CD14-positive monocyte (primary cell): Measurements from ENCODE around the gene TOR4A. TPM values are rescaled to one million over a fixed set of nuclear protein-coding genes. Genes with fewer than 3 reads are reported as not detected.

ENCODE experiments used
- DNase-seq, 3 donors: peaks; one replicate each; pipeline ENCODE4 v3.0.0-alpha.2; 2011 to 2022
- H2AFZ ChIP-seq: 2 replicates; pipeline ENCODE4 v1.6.0; 2012; ENCODE audit warnings: mild to moderate bottlenecking, low read depth, low read length, inconsistent platforms; ENCODE audit not compliant: insufficient read depth, poor library complexity, severe bottlenecking
- H3K27ac ChIP-seq, 2 donors: 1 replicate in 1 of 2; 2 replicates in 1 of 2; pipeline ENCODE4 v1.5.1; 2012 to 2013; ENCODE audit warnings: low read length in 2 of 2, control low read depth in 1 of 2, inconsistent platforms in 1 of 2, low read depth in 1 of 2, mild to moderate bottlenecking in 1 of 2
- H3K27me3 ChIP-seq, 2 donors: one replicate each; pipeline versions ENCODE4 v1.6.0 to v1.6.1; 2011 to 2013; ENCODE audit warnings: low read length in 2 of 2; ENCODE audit not compliant: control insufficient read depth in 2 of 2, insufficient read depth in 2 of 2
- H3K36me3 ChIP-seq, 2 donors: replicated peaks in 1 of 2; 1 replicate in 1 of 2; 2 replicates in 1 of 2; pipeline versions ENCODE4 v1.5.1 to v1.6.1; 2012 to 2013; ENCODE audit warnings: low read length in 2 of 2, control low read depth in 1 of 2, inconsistent platforms in 1 of 2, mild to moderate bottlenecking in 1 of 2; ENCODE audit not compliant: insufficient read depth in 2 of 2, control insufficient read depth in 1 of 2
- H3K4me1 ChIP-seq, 2 donors: 1 replicate in 1 of 2; 2 replicates in 1 of 2; pipeline versions ENCODE4 v1.5.1 to v1.6.1; 2012 to 2013; ENCODE audit warnings: low read length in 2 of 2, control low read depth in 1 of 2, inconsistent platforms in 1 of 2, mild to moderate bottlenecking in 1 of 2, moderate library complexity in 1 of 2; ENCODE audit not compliant: insufficient read depth in 2 of 2, control insufficient read depth in 1 of 2
- H3K4me2 ChIP-seq: replicated peaks from 2 replicates; pipeline ENCODE3; 2012; ENCODE audit warnings: low read length, moderate library complexity, mild to moderate bottlenecking; ENCODE audit not compliant: poor library complexity, severe bottlenecking; ENCODE audit errors: extremely low read depth
- H3K4me3 ChIP-seq, 3 experiments: fragments of 200-600 bp in 1 of 3; sonication (generic) in 1 of 3; replicated peaks in 1 of 3; 1 replicate in 2 of 3; 2 replicates in 1 of 3; pipeline ENCODE4 v1.5.1; 2011 to 2013; ENCODE audit warnings: low read length in 3 of 3, mild to moderate bottlenecking in 3 of 3, control low read depth in 2 of 3, low read depth in 2 of 3, inconsistent platforms in 1 of 3, moderate library complexity in 1 of 3
- H3K79me2 ChIP-seq: 2 replicates; pipeline ENCODE4 v1.6.0; 2012; ENCODE audit warnings: mild to moderate bottlenecking, control low read depth, inconsistent platforms, low read length, moderate library complexity; ENCODE audit not compliant: insufficient read depth
- H3K9ac ChIP-seq: 2 replicates; pipeline ENCODE4 v1.6.0; 2017; ENCODE audit warnings: low read length, mild to moderate bottlenecking; ENCODE audit not compliant: insufficient read depth, poor library complexity, severe bottlenecking
- H3K9me3 ChIP-seq, 2 donors: replicated peaks in 1 of 2; 1 replicate in 1 of 2; 2 replicates in 1 of 2; pipeline versions ENCODE4 v1.5.1 to v1.6.1; 2012 to 2013; ENCODE audit warnings: low read length in 2 of 2, control low read depth in 1 of 2; ENCODE audit not compliant: control insufficient read depth in 1 of 2, insufficient read depth in 1 of 2
- H4K20me1 ChIP-seq: 2 replicates; pipeline ENCODE4 v1.6.0; 2012; ENCODE audit warnings: mild to moderate bottlenecking, low read length, control low read depth, moderate library complexity; ENCODE audit not compliant: insufficient read depth
- H3K27ac Mint-ChIP-seq, 7 donors: one replicate each; pipeline ENCODE4 v1.8.0; 2020; ENCODE audit warnings: mild to moderate bottlenecking in 7 of 7, mixed read lengths in 7 of 7, moderate library complexity in 6 of 7, inconsistent platforms in 2 of 7
- H3K27me3 Mint-ChIP-seq, 3 donors: one replicate each; pipeline ENCODE4 v1.8.0; 2021 to 2022; ENCODE audit warnings: low read depth in 3 of 3, mild to moderate bottlenecking in 3 of 3, mixed read lengths in 3 of 3, moderate library complexity in 3 of 3, inconsistent platforms in 1 of 3
- H3K36me3 Mint-ChIP-seq, 2 donors: one replicate each; pipeline ENCODE4 v1.8.0; 2020; ENCODE audit warnings: mixed read lengths in 2 of 2, inconsistent platforms in 1 of 2, mild to moderate bottlenecking in 1 of 2
- H3K4me1 Mint-ChIP-seq: one replicate; pipeline ENCODE4 v1.8.0; 2020; ENCODE audit warnings: mild to moderate bottlenecking, mixed read lengths
- H3K4me3 Mint-ChIP-seq, 2 donors: one replicate each; pipeline ENCODE4 v1.8.0; 2020; ENCODE audit warnings: mild to moderate bottlenecking in 2 of 2, mixed read lengths in 2 of 2, moderate library complexity in 1 of 2
- H3K9me3 Mint-ChIP-seq, 7 donors: one replicate each; pipeline ENCODE4 v1.8.0; 2020 to 2022; ENCODE audit warnings: mixed read lengths in 7 of 7, mild to moderate bottlenecking in 6 of 7, moderate library complexity in 6 of 7, inconsistent platforms in 2 of 7
- WGBS: methylation state at CpG from one replicate; pipeline ENCODE4 v1.1.5; 2013; ENCODE audit warnings: missing lambda C conversion rate; ENCODE audit not compliant: insufficient coverage; 5-methylcytosine and 5-hydroxymethylcytosine counted together
- intact Hi-C, 2 donors: fragments of 100-400 bp; cut with micrococcal nuclease; formaldehyde crosslinking; loops; one replicate each; pipeline versions ENCODE4 v1.15.0 to v1.15.1; 2023
- polyA plus RNA-seq, 3 donors: library from polyadenylated mRNA; depleted of rRNA in 1 of 3; unstranded in 2 of 3; stranded (reverse) in 1 of 3; fragments of 300-500 nt in 2 of 3; fragments of >200 nt in 1 of 3; fragmentation: Illumina TruSeq in 2 of 3; gene quantifications; 1 replicate in 2 of 3; 2 replicates in 1 of 3; pipeline ENCODE4 v1.2.3, GENCODE V29; 2012 to 2021
- TF ChIP-seq, protein P1 (sequence below): fragments of 200-600 bp; IDR thresholded peaks from one replicate; pipeline ENCODE4 v1.8.0; 2022; ENCODE audit warnings: antibody characterized with exemption, mild to moderate bottlenecking

The TOR4A gene
- polyA plus RNA-seq, 3 donors, result 13.7 to 17.6 (median 15.4) TPM

DNA sequence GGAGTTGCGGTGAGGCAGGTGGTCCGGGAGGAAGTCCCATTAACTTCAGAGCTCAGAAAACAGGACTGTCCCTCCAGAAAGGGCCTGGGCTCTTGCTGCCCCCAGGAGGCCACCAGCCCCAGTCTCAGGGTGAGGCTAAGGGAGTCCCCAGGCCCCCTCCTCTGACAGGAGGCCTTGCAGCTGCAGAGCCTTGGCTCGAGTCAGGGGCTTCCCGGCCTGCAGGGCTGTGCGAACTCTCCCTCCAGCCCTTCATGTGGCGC lies 29.7 kb upstream of the TOR4A start:
- H3K4me3 Mint-ChIP-seq, result no peak overlapping the region
- Histone ChIP-seq H3K9ac (no peak overlapping the region), H3K9me3 (no peaks in the 10 kb centered on the region), H2AFZ (no peak overlapping the region), H3K4me1 (peaks cover 6 to 13% of the 10 kb centered on the region in 2 donors), H3K4me2 (no peak overlapping the region), H3K4me3 (no peak overlapping the region), H4K20me1 (peaks cover 20% of the 10 kb centered on the region), H3K36me3 (peaks cover 9 to 10% of the 10 kb centered on the region in 2 donors), H3K27me3 (no peaks in the 10 kb centered on the region), H3K79me2 (peaks cover 3% of the 10 kb centered on the region), H3K27ac (no peak overlapping the region)
- H3K27ac Mint-ChIP-seq, result no peak overlapping the region
- intact Hi-C loops, result no loop called here
- peaks cover 7 to 10% of the 10 kb centered on the region in 2 donors for H3K36me3 Mint-ChIP-seq
- no peak for DNase-seq
- peaks cover 16% of the 10 kb centered on the region for H3K4me1 Mint-ChIP-seq
- TF ChIP-seq, protein P1, sequence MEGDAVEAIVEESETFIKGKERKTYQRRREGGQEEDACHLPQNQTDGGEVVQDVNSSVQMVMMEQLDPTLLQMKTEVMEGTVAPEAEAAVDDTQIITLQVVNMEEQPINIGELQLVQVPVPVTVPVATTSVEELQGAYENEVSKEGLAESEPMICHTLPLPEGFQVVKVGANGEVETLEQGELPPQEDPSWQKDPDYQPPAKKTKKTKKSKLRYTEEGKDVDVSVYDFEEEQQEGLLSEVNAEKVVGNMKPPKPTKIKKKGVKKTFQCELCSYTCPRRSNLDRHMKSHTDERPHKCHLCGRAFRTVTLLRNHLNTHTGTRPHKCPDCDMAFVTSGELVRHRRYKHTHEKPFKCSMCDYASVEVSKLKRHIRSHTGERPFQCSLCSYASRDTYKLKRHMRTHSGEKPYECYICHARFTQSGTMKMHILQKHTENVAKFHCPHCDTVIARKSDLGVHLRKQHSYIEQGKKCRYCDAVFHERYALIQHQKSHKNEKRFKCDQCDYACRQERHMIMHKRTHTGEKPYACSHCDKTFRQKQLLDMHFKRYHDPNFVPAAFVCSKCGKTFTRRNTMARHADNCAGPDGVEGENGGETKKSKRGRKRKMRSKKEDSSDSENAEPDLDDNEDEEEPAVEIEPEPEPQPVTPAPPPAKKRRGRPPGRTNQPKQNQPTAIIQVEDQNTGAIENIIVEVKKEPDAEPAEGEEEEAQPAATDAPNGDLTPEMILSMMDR, result no peak
- peaks cover 2 to 7% (median 6%) of the 10 kb centered on the region in 3 donors for H3K27me3 Mint-ChIP-seq
- no peaks in the 10 kb centered on the region for H3K9me3 Mint-ChIP-seq
- 100% methylated on average over 2 of the region's 6 CpGs for WGBS

DNA sequence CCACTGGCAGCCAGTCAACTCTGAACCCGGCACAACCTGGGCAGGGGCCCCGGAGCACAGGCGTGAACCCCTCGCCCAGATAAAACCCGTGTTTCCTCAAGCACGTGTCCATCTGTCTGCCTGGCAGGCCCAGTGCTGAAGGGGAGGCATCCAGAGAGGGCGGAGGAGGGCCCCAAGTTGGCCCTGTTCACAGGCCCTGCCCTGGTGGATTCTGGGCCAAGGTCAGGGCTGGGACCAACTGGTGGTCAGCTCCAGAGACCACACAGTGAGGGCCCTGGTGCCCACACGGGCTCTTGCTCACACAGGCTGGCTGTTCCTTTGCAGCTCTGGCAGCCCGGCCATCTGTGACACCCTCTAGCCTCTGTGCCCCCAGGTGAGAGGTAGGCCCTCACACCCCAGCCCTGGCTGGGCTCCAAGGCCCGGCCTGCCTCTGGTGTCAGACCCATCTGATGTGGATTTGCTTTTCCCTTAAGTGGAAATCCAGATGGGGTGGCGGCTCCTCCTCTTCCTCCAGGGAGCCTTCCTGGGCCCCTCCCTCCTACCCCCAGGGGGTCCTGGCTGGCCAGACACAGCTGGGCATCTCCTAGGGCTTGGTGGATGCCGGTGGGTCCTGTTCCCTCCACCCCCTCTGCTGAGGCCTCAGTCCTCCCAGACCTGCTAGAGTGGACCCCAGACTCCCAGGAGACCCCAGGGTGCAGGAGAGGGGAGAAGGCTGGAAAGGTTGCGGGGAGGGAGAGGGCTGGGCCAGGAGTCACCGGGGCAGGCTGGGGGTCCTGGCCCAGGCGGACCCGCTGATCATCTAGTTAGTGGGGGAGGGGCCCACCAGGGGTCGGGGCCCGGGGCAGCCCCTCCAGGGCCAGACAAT lies 27.0 kb upstream of the TOR4A start:
- Histone ChIP-seq H3K27ac (no peak overlapping the region), H3K4me1 (peaks cover 7 to 12% of the 10 kb centered on the region in 2 donors), H4K20me1 (peaks cover 3% of the 10 kb centered on the region), H3K27me3 (no peaks in the 10 kb centered on the region), H3K4me3 (no peak overlapping the region), H2AFZ (no peak overlapping the region), H3K9ac (no peak overlapping the region), H3K9me3 (no peaks in the 10 kb centered on the region), H3K36me3 (no peaks in the 10 kb centered on the region), H3K79me2 (peaks cover 3% of the 10 kb centered on the region), H3K4me2 (no peak overlapping the region)
- H3K4me1 Mint-ChIP-seq, result peaks cover 6% of the 10 kb centered on the region
- H3K4me3 Mint-ChIP-seq, result no peak overlapping the region
- DNase-seq, result no peak
- no peaks in the 10 kb centered on the region for H3K9me3 Mint-ChIP-seq
- peaks cover 5 to 11% (median 6%) of the 10 kb centered on the region in 3 donors for H3K27me3 Mint-ChIP-seq
- WGBS, result 91% methylated on average over 12 of the region's 18 CpGs
- no peak overlapping the region for H3K27ac Mint-ChIP-seq
- no peaks in the 10 kb centered on the region for H3K36me3 Mint-ChIP-seq
- TF ChIP-seq, protein P1, result no peak
- intact Hi-C loops, result no loop called here
